ENCODE data around the gene SP5. TPM values are rescaled to one million over a fixed set of nuclear protein-coding genes. Genes with fewer than 3 reads are reported as not detected.
A peak's percentile ranks its signal among the peaks of the same experiment; 100 is the strongest.
"Not testable (repeated sequence)": the region's sequence is repeated elsewhere in the genome, so short reads cannot be mapped to it uniquely, and the experiment has no call there.

SP5 gene
- total RNA-seq, 1 donor from 2014 or later = 3.1 TPM

DNA sequence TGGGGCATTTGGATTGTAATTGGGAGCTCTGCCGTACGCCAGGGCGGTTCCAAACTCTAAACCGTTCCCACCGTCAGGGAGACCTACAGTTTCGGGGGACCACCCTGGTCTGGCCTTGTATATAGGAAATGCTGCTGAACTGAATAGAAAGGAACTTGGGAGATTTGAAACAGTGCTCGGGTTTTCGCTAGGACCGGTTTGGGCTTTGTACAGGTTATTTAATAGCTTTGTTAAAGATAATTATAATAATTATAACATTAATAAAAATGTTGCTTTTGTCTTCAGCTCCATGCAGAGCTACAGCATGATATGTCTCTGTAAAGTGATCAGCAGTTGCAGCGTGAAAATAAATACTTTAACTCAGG lies 2.4 kb downstream of the SP5 start:
- peaks cover 13 to 27% (median 16%) of the 10 kb centered on the region in 3 donors for H3K4me1 ChIP-seq (ENCODE audit: control insufficient read depth in 3 of 3, insufficient read depth in 3 of 3, low read length in 3 of 3)
- no peaks in the 10 kb centered on the region for H3K9me3 ChIP-seq (ENCODE audit: control insufficient read depth in 3 of 3, low read length in 3 of 3)
- H3K27me3 ChIP-seq (ENCODE audit: control insufficient read depth in 3 of 3, insufficient read depth in 3 of 3, low read length in 3 of 3) = peaks cover 47 to 62% (median 57%) of the 10 kb centered on the region in 3 donors
- no peaks in the 10 kb centered on the region for H3K36me3 ChIP-seq (ENCODE audit: control insufficient read depth in 3 of 3, insufficient read depth in 3 of 3, low read length in 3 of 3)
- no peak overlapping the region for H3K27ac ChIP-seq (ENCODE audit: low read depth, low read length)
- peak overlapping the region in 1 of 3 donors; percentile 41 for H3K4me3 ChIP-seq (ENCODE audit: low read length in 3 of 3)
- H3K9ac ChIP-seq (ENCODE audit: low read depth in 1 of 3, low read length in 3 of 3) = no peak overlapping the region

GRCh38 chr2:170717991-170718589 lies 3.0 kb downstream of the SP5 start:
- Histone ChIP-seq H3K27ac (ENCODE audit: low read depth, low read length) (no peak overlapping the region), H3K27me3 (ENCODE audit: control insufficient read depth in 3 of 3, insufficient read depth in 3 of 3, low read length in 3 of 3) (peaks cover 42 to 57% (median 52%) of the 10 kb centered on the region in 3 donors), H3K36me3 (ENCODE audit: control insufficient read depth in 3 of 3, insufficient read depth in 3 of 3, low read length in 3 of 3) (no peaks in the 10 kb centered on the region), H3K4me3 (ENCODE audit: low read length in 3 of 3) (no peak overlapping the region), H3K4me1 (ENCODE audit: control insufficient read depth in 3 of 3, insufficient read depth in 3 of 3, low read length in 3 of 3) (peaks cover 13 to 26% (median 16%) of the 10 kb centered on the region in 3 donors), H3K9me3 (ENCODE audit: control insufficient read depth in 3 of 3, low read length in 3 of 3) (no peaks in the 10 kb centered on the region), H3K9ac (ENCODE audit: low read depth in 1 of 3, low read length in 3 of 3) (no peak overlapping the region)

DNA sequence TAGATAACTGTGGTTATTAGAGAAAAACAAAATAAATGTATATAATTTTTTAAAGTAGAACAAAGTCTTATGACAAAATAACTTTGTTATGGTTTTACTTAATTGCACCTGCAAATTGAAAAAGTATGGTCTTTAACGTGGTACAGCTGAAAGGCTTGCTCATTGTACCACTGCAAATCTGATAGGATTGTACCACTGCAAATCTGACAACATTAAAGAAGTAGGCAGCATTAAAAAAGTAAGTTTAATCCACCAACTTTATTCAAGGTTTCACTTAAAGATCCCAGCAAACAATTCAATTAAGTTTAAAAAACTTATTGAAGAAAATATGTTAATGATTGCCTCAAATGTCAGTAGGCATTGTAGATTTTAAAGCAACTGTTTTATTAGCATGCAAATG lies 4.7 kb downstream of the SP5 start:
- Histone ChIP-seq H3K9ac (ENCODE audit: low read depth in 1 of 3, low read length in 3 of 3) (no peak overlapping the region), H3K27me3 (ENCODE audit: control insufficient read depth in 3 of 3, insufficient read depth in 3 of 3, low read length in 3 of 3) (peaks cover 26 to 46% (median 37%) of the 10 kb centered on the region in 3 donors), H3K9me3 (ENCODE audit: control insufficient read depth in 3 of 3, low read length in 3 of 3) (no peaks in the 10 kb centered on the region), H3K4me1 (ENCODE audit: control insufficient read depth in 3 of 3, insufficient read depth in 3 of 3, low read length in 3 of 3) (peaks cover 7 to 14% (median 10%) of the 10 kb centered on the region in 3 donors), H3K4me3 (ENCODE audit: low read length in 3 of 3) (no peak overlapping the region), H3K27ac (ENCODE audit: low read depth, low read length) (no peak overlapping the region), H3K36me3 (ENCODE audit: control insufficient read depth in 3 of 3, insufficient read depth in 3 of 3, low read length in 3 of 3) (no peaks in the 10 kb centered on the region)

GRCh38 chr2:170721678-170722077 lies 6.5 kb downstream of the SP5 start:
- Histone ChIP-seq H3K4me1 (ENCODE audit: control insufficient read depth in 3 of 3, insufficient read depth in 3 of 3, low read length in 3 of 3) (peaks cover 0 to 7% (median 6%) of the 10 kb centered on the region in 3 donors), H3K9me3 (ENCODE audit: control insufficient read depth in 3 of 3, low read length in 3 of 3) (no peaks in the 10 kb centered on the region), H3K27ac (ENCODE audit: low read depth, low read length) (no peak overlapping the region), H3K9ac (ENCODE audit: low read depth in 1 of 3, low read length in 3 of 3) (no peak overlapping the region), H3K4me3 (ENCODE audit: low read length in 3 of 3) (no peak overlapping the region), H3K36me3 (ENCODE audit: control insufficient read depth in 3 of 3, insufficient read depth in 3 of 3, low read length in 3 of 3) (no peaks in the 10 kb centered on the region), H3K27me3 (ENCODE audit: control insufficient read depth in 3 of 3, insufficient read depth in 3 of 3, low read length in 3 of 3) (peaks cover 15 to 29% (median 22%) of the 10 kb centered on the region in 3 donors)

GRCh38 chr2:170722301-170722700 lies 7.2 kb downstream of the SP5 start:
- Histone ChIP-seq H3K27me3 (ENCODE audit: control insufficient read depth in 3 of 3, insufficient read depth in 3 of 3, low read length in 3 of 3) (peaks cover 9 to 23% (median 17%) of the 10 kb centered on the region in 3 donors), H3K9me3 (ENCODE audit: control insufficient read depth in 3 of 3, low read length in 3 of 3) (no peaks in the 10 kb centered on the region)

GRCh38 chr2:170723446-170723958 lies 8.4 kb downstream of the SP5 start:
- Histone ChIP-seq H3K4me3 (ENCODE audit: low read length in 3 of 3) (no peak overlapping the region), H3K4me1 (ENCODE audit: control insufficient read depth in 3 of 3, insufficient read depth in 3 of 3, low read length in 3 of 3) (no peaks in the 10 kb centered on the region), H3K9me3 (ENCODE audit: control insufficient read depth in 3 of 3, low read length in 3 of 3) (no peaks in the 10 kb centered on the region), H3K36me3 (ENCODE audit: control insufficient read depth in 3 of 3, insufficient read depth in 3 of 3, low read length in 3 of 3) (no peaks in the 10 kb centered on the region), H3K27ac (ENCODE audit: low read depth, low read length) (no peak overlapping the region), H3K27me3 (ENCODE audit: control insufficient read depth in 3 of 3, insufficient read depth in 3 of 3, low read length in 3 of 3) (peaks cover 0 to 12% (median 5%) of the 10 kb centered on the region in 3 donors), H3K9ac (ENCODE audit: low read depth in 1 of 3, low read length in 3 of 3) (no peak overlapping the region)

More at GRCh38 chr2:170722301-170722700, 7.2 kb downstream of the SP5 start:
- Histone ChIP-seq H3K27ac (ENCODE audit: low read depth, low read length) (no peak overlapping the region), H3K4me1 (ENCODE audit: control insufficient read depth in 3 of 3, insufficient read depth in 3 of 3, low read length in 3 of 3) (peaks cover 0 to 2% (median 1%) of the 10 kb centered on the region in 3 donors), H3K4me3 (ENCODE audit: low read length in 3 of 3) (no peak overlapping the region), H3K36me3 (ENCODE audit: control insufficient read depth in 3 of 3, insufficient read depth in 3 of 3, low read length in 3 of 3) (no peaks in the 10 kb centered on the region), H3K9ac (ENCODE audit: low read depth in 1 of 3, low read length in 3 of 3) (no peak overlapping the region)

GRCh38 chr2:170733798-170734600 lies 18.9 kb downstream of the SP5 start:
- Histone ChIP-seq H3K9me3 (ENCODE audit: control insufficient read depth in 3 of 3, low read length in 3 of 3) (peaks cover 0 to 2% (median 0%) of the 10 kb centered on the region in 3 donors), H3K9ac (ENCODE audit: low read depth in 1 of 3, low read length in 3 of 3) (no peak overlapping the region), H3K27ac (ENCODE audit: low read depth, low read length) (no peak overlapping the region), H3K27me3 (ENCODE audit: control insufficient read depth in 3 of 3, insufficient read depth in 3 of 3, low read length in 3 of 3) (peaks cover 0 to 3% (median 0%) of the 10 kb centered on the region in 3 donors), H3K4me3 (ENCODE audit: low read length in 3 of 3) (no peak overlapping the region), H3K36me3 (ENCODE audit: control insufficient read depth in 3 of 3, insufficient read depth in 3 of 3, low read length in 3 of 3) (no peaks in the 10 kb centered on the region), H3K4me1 (ENCODE audit: control insufficient read depth in 3 of 3, insufficient read depth in 3 of 3, low read length in 3 of 3) (no peaks in the 10 kb centered on the region)

DNA sequence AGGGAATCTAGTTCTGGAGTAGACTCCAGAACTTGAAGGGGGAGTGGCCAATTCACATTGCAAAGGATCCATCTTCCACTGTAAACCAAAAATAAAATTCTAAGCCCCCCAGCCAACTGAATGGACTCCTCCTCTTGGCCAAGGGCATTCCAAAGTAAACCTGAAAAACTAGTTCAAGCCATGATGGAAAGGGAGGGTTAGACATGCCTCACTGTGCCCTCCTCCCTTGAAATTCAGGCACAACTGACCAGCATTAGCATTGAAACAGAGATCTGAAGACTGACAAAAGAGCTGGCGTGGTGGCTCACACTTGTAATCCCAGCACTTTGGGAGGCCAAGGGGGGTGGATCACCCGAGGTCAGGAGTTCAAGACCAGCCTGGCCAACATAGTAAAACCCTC lies 19.5 kb downstream of the SP5 start:
- not testable (repeated sequence) for H3K36me3 ChIP-seq (ENCODE audit: control insufficient read depth in 3 of 3, insufficient read depth in 3 of 3, low read length in 3 of 3); H3K4me1 ChIP-seq (ENCODE audit: control insufficient read depth in 3 of 3, insufficient read depth in 3 of 3, low read length in 3 of 3); H3K9me3 ChIP-seq (ENCODE audit: control insufficient read depth in 3 of 3, low read length in 3 of 3); H3K27ac ChIP-seq (ENCODE audit: low read depth, low read length); H3K27me3 ChIP-seq (ENCODE audit: control insufficient read depth in 3 of 3, insufficient read depth in 3 of 3, low read length in 3 of 3); H3K4me3 ChIP-seq (ENCODE audit: low read length in 3 of 3); H3K9ac ChIP-seq (ENCODE audit: low read depth in 1 of 3, low read length in 3 of 3)

- H3K27ac ChIP-seq (ENCODE audit: low read depth, low read length) = no peak overlapping the region
- H3K4me3 ChIP-seq (ENCODE audit: low read length in 3 of 3) = no peak overlapping the region
- H3K4me1 ChIP-seq (ENCODE audit: control insufficient read depth in 3 of 3, insufficient read depth in 3 of 3, low read length in 3 of 3) = no peaks in the 10 kb centered on the region
- no peak overlapping the region for H3K9ac ChIP-seq (ENCODE audit: low read depth in 1 of 3, low read length in 3 of 3)
- no peaks in the 10 kb centered on the region for H3K36me3 ChIP-seq (ENCODE audit: control insufficient read depth in 3 of 3, insufficient read depth in 3 of 3, low read length in 3 of 3)
- peaks cover 0 to 3% (median 0%) of the 10 kb centered on the region in 3 donors for H3K27me3 ChIP-seq (ENCODE audit: control insufficient read depth in 3 of 3, insufficient read depth in 3 of 3, low read length in 3 of 3)
- H3K9me3 ChIP-seq (ENCODE audit: control insufficient read depth in 3 of 3, low read length in 3 of 3) = peaks cover 0 to 2% (median 0%) of the 10 kb centered on the region in 3 donors
Observed at GRCh38 chr2:170736628-170737027, 21.5 kb downstream of the SP5 start.

DNA sequence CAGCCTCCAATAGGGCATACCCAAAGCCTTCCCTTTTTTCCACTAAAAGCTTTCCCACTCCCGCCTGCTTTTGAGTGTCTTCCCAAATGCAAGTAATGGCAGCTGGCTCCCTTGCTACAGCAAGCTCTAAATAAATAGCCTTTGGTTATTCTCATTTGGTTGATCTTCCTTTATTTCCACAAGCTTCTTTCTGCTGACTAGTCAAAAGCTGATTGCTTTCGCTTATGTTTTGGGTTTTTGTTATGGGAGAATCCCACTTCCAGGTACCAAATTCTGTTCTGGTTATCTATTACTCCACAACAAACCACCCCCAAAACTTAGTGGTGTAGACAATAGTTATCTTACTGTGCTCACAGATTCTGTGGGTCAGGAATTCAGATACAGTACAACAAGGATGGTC lies 22.3 kb downstream of the SP5 start:
- Histone ChIP-seq H3K36me3 (ENCODE audit: control insufficient read depth in 3 of 3, insufficient read depth in 3 of 3, low read length in 3 of 3) (no peaks in the 10 kb centered on the region), H3K9ac (ENCODE audit: low read depth in 1 of 3, low read length in 3 of 3) (no peak overlapping the region), H3K27me3 (ENCODE audit: control insufficient read depth in 3 of 3, insufficient read depth in 3 of 3, low read length in 3 of 3) (peaks cover 0 to 3% (median 0%) of the 10 kb centered on the region in 3 donors), H3K4me1 (ENCODE audit: control insufficient read depth in 3 of 3, insufficient read depth in 3 of 3, low read length in 3 of 3) (no peaks in the 10 kb centered on the region), H3K4me3 (ENCODE audit: low read length in 3 of 3) (no peak overlapping the region), H3K9me3 (ENCODE audit: control insufficient read depth in 3 of 3, low read length in 3 of 3) (peaks cover 0 to 2% (median 0%) of the 10 kb centered on the region in 3 donors), H3K27ac (ENCODE audit: low read depth, low read length) (no peak overlapping the region)

All from skeletal muscle tissue (tissue), 4 donors.